PFSK-1 (cell line): Measurements from ENCODE around the gene ACOX1.

Source experiments
- FOXP2 ChIP-seq: optimal IDR thresholded peaks from 2 replicates; pipeline ENCODE3; 2011; ENCODE audit warnings: borderline replicate concordance, control low read depth, inconsistent platforms; ENCODE audit not compliant: insufficient read depth; ENCODE audit errors: extremely low read length, extremely low read depth
- POLR2AphosphoS5 ChIP-seq: IDR thresholded peaks from 2 replicates; pipeline ENCODE4 v1.6.1; 2012; ENCODE audit warnings: low read depth, mild to moderate bottlenecking, control low read depth, low read length, moderate library complexity
- SIN3A ChIP-seq: IDR thresholded peaks from 2 replicates; pipeline ENCODE4 v1.6.1; 2012; ENCODE audit warnings: mild to moderate bottlenecking, low read length, moderate library complexity, borderline replicate concordance; ENCODE audit not compliant: insufficient read depth
- TAF1 ChIP-seq: IDR thresholded peaks from 2 replicates; pipeline ENCODE4 v1.6.1; 2012; ENCODE audit warnings: low read length, control low read depth, borderline replicate concordance; ENCODE audit not compliant: insufficient read depth
- TF ChIP-seq, protein P1 (sequence below), 2 experiments: IDR thresholded peaks; 2 replicates each; pipeline versions ENCODE4 v1.6.1 to v1.8.0; 2011 to 2012; ENCODE audit warnings: low read depth in 2 of 2, low read length in 2 of 2, control low read depth in 1 of 2, inconsistent platforms in 1 of 2, mild to moderate bottlenecking in 1 of 2, moderate library complexity in 1 of 2; ENCODE audit not compliant: insufficient read depth in 1 of 2

The ACOX1 gene

GRCh38 chr17:75975757-75976174 is 3.2 kb downstream of the ACOX1 start:
- TF ChIP-seq TAF1 (no peak), POLR2AphosphoS5 (no peak)

DNA sequence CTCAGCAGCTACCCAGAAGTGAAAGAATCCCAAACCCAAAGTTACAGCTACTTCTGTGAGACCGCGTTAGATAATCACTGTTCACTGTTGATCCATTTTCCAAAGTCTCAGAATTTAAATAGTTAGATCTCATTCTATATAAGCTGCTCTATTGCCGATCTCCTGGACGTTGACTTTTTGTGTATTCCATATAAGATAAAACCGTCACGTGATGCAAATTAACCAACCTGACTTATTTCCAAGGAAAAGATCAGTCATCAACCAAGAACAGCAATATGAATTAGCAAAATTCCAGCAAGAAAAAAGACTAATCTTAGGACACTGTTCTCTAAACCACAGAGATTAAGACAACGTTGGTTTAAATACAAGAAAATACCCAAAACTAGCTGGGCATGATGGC is 8.3 kb downstream of the ACOX1 start:
- TF ChIP-seq TAF1 (no peak), SIN3A (no peak), POLR2AphosphoS5 (no peak), FOXP2 (no peak)
- TF ChIP-seq, protein P1, sequence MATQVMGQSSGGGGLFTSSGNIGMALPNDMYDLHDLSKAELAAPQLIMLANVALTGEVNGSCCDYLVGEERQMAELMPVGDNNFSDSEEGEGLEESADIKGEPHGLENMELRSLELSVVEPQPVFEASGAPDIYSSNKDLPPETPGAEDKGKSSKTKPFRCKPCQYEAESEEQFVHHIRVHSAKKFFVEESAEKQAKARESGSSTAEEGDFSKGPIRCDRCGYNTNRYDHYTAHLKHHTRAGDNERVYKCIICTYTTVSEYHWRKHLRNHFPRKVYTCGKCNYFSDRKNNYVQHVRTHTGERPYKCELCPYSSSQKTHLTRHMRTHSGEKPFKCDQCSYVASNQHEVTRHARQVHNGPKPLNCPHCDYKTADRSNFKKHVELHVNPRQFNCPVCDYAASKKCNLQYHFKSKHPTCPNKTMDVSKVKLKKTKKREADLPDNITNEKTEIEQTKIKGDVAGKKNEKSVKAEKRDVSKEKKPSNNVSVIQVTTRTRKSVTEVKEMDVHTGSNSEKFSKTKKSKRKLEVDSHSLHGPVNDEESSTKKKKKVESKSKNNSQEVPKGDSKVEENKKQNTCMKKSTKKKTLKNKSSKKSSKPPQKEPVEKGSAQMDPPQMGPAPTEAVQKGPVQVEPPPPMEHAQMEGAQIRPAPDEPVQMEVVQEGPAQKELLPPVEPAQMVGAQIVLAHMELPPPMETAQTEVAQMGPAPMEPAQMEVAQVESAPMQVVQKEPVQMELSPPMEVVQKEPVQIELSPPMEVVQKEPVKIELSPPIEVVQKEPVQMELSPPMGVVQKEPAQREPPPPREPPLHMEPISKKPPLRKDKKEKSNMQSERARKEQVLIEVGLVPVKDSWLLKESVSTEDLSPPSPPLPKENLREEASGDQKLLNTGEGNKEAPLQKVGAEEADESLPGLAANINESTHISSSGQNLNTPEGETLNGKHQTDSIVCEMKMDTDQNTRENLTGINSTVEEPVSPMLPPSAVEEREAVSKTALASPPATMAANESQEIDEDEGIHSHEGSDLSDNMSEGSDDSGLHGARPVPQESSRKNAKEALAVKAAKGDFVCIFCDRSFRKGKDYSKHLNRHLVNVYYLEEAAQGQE (IDR thresholded peaks at IDR 0.05; ENCODE audit: insufficient read depth in 1 of 2, low read depth in 2 of 2, low read length in 2 of 2), result no peak

- no peak for TF ChIP-seq POLR2AphosphoS5
- no peak for TF ChIP-seq TAF1
- TF ChIP-seq, protein P1 (IDR thresholded peaks at IDR 0.05; ENCODE audit: insufficient read depth in 1 of 2, low read depth in 2 of 2, low read length in 2 of 2), result no peak
- TF ChIP-seq FOXP2, result no peak
- TF ChIP-seq SIN3A, result no peak
Measured at GRCh38 chr17:75970011-75970523, 8.9 kb downstream of the ACOX1 start.

GRCh38 chr17:75965468-75965867 is 13.5 kb downstream of the ACOX1 start:
- TF ChIP-seq FOXP2, result no peak
- TF ChIP-seq TAF1, result no peak
- TF ChIP-seq, protein P1 (IDR thresholded peaks at IDR 0.05; ENCODE audit: insufficient read depth in 1 of 2, low read depth in 2 of 2, low read length in 2 of 2), result no peak
- no peak for TF ChIP-seq POLR2AphosphoS5
- TF ChIP-seq SIN3A, result no peak

GRCh38 chr17:75959839-75960511 is 19.0 kb downstream of the ACOX1 start:
- TF ChIP-seq, protein P1 (IDR thresholded peaks at IDR 0.05; ENCODE audit: insufficient read depth in 1 of 2, low read depth in 2 of 2, low read length in 2 of 2), result no peak
- TF ChIP-seq SIN3A (no peak), POLR2AphosphoS5 (no peak), FOXP2 (no peak), TAF1 (no peak)
